Inferior parietal cortex (tissue), 1 donor: ENCODE measurements around the gene TMEM35A.
"Not testable (repeated sequence)": the region's sequence is repeated elsewhere in the genome, so short reads cannot be mapped to it uniquely, and the experiment has no call there.

Experiments
- DNase-seq: peaks from one replicate; pipeline ENCODE4 v3.0.0-alpha.2; 2016; ENCODE audit errors: extremely low spot score

The TMEM35A gene, protein sequence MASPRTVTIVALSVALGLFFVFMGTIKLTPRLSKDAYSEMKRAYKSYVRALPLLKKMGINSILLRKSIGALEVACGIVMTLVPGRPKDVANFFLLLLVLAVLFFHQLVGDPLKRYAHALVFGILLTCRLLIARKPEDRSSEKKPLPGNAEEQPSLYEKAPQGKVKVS

DNA sequence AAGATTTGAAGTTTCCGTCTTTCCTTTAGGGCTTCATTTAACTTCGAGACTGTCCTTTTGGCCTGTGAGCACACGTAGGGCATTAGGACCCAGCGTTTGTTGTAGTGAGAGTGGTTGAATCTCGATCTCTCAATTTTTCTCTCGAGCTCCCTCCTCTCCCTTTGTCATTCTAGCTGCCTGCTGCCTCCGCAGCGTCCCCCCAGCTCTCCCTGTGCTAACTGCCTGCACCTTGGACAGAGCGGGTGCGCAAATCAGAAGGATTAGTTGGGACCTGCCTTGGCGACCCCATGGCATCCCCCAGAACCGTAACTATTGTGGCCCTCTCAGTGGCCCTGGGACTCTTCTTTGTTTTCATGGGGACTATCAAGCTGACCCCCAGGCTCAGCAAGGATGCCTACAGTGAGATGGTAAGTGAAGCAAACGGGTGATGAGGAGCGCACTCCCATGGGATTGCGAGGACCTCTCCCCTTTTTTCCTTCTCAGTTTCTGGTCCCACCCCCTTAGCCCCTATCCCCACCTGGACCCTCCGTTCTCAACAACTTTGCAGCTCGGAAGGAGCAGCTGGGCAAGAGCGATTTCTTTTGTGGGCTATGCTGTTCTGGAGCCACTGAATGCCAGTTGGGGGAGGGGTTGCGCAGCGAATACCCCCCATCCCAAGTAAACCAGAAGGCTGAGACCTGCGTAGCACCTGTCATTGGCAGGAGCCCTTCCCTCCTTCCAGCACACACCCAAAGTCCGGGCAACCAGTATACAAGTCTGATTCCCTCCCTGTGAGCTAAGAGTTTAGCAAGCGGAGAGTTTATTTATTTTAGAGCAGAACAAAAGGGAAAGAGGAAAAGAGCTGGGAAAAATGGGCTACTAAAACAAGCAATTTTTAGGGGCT, at the start of gene TMEM35A:
TMEM35A (plus strand) TSS at position 164 of the 883 bp plus-strand sequence; CDS start at position 288, 124 bp downstream.
- DNase-seq = peak; percentile 27

GRCh38 chrX:101029665-101030064, 49.0 kb upstream of the TMEM35A start:
- no peak for DNase-seq

DNA sequence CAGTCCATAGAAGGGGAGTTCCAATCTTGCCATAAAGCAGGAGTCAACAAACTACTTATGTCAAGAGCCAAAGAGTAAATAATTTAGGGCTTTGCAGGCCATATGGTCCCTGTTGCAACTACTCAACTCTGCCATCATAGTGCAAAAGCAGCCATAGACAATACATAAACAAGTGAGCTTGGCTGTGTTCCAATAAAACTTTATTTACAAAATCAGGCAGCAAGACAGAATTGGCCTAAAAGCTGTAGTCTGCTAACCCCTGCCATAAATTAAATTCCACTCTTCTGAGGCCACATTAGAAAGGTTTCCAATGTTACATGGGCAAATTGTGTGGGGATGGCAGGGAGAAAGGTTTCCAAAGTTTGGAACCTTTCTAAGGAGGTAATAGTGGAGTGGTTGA, 41.4 kb upstream of the TMEM35A start:
- DNase-seq = no peak

DNA sequence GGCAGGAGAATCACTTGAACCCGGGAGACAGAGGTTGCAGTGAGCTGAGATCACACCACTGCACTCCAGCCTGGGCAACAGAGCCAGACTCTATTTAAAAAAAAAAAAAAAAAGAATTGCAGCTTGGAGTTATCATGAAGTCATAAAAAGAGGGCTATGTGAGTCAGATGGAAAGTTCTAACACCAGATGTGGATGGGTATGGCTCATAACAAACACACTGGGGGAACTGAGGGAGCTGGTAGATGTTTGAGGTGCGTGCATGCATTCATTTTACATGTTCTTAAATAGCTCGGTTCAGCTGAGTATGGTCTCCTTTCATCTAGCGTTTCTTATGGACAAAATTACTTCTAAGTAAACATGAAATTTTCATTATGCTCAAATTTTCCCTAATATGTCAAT, 38.5 kb upstream of the TMEM35A start:
- no peak for DNase-seq

- DNase-seq = no peak
Measured at GRCh38 chrX:101051153-101051548, 27.5 kb upstream of the TMEM35A start.

GRCh38 chrX:101051549-101052302, 27.0 kb upstream of the TMEM35A start, which contains the start of gene TRMT2B:
Gene TRMT2B (minus strand): TSS chrX:101052111. CDS start chrX:101042289, 9,822 bp downstream.
- DNase-seq = peak; percentile 63

GRCh38 chrX:101056551-101056950, 22.1 kb upstream of the TMEM35A start:
- not testable (repeated sequence) for DNase-seq

GRCh38 chrX:101057093-101057714, 21.5 kb upstream of the TMEM35A start:
- DNase-seq = no peak

- no peak for DNase-seq
Measured at GRCh38 chrX:101062176-101062575, 16.5 kb upstream of the TMEM35A start.

DNA sequence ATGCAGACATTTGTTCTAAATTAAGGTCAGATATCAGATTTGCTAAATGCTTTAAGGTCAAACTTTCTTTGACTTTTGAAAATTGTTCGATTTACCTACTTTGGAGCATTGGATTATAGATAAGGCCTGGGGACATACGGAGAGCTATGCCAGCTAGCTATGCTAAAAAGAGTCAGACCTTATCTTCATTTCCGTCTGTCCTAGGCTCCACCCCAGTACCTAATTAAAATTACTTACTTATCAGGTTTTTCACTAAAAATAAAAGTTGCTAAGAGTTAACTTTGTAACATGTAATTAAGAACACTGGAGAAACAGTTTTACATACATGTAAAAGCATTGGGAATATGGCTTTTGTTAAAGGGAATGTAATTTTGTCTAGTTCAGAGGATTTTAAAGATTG, 7.1 kb upstream of the TMEM35A start:
- no peak for DNase-seq

GRCh38 chrX:101079736-101080270, 1.1 kb downstream of the TMEM35A start:
- DNase-seq = no peak

DNA sequence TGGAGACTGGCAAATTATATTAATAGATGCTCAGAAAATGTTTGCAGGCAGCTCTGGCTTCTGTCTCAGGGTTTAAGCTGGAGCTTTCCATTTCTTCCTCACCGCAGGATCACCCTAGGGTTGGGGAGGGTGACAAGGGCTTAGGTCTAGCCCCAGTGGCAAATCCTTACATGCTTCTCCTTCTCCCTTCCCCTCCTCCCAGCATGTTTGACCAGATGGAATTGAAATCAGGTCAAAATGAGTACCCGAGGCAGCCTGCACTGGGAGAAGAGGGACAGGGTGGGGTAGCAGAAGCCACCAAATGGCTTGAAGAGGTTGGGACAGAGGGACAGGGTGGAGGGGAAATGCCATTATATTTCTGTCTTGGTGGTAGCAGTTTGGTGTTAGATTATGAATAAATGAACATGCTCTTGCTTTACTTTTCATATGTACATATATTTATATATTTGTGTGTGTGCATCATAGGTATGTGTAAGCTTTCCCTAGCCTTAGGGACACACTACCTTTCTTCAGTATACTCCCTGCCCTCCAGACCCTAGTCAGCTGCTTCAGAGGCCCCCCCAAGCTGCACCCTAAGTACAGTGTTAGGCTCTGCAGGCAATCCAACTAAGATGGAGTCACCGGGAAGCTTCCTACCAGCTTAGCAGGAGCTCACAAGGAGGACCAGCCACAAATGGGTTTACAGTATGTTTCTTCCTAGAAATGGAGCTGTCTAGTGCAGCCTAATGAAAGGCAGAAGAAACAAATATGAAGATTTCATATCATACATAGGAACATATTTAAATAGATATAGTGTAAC, 1.8 kb downstream of the TMEM35A start:
- peak; percentile 3 for DNase-seq

- DNase-seq = peak; percentile 17
Measured at GRCh38 chrX:101081231-101081630, 2.6 kb downstream of the TMEM35A start.

- no peak for DNase-seq
Measured at GRCh38 chrX:101091817-101092216, 13.1 kb downstream of the TMEM35A start.

GRCh38 chrX:101097546-101098453, 19.1 kb downstream of the TMEM35A start, which contains the start of gene CENPI:
Gene CENPI (plus strand): TSS chrX:101098204. CDS start chrX:101101071, 2,867 bp downstream.
- DNase-seq = peak; percentile 86

GRCh38 chrX:101108284-101108683, 29.6 kb downstream of the TMEM35A start:
- DNase-seq = no peak

DNA sequence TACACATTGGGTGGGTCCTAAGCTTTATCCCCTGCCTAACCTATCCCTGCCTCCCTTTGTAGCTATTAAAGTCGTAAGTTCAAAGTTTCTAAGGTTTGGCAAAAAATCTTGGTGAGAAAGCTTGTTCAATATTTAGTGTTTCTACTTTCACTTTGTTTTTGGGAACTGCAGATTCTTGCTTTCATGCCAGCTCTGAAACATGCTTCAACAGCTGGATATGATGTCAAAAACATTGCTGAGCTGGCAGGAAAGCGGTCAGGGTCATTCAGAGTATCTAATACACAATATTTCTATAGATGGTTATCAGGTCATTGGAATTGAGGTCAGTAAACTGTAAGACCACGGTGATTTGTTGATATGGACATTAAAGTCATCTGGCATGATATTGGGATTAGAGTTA, 39.0 kb downstream of the TMEM35A start:
- no peak for DNase-seq

DNA sequence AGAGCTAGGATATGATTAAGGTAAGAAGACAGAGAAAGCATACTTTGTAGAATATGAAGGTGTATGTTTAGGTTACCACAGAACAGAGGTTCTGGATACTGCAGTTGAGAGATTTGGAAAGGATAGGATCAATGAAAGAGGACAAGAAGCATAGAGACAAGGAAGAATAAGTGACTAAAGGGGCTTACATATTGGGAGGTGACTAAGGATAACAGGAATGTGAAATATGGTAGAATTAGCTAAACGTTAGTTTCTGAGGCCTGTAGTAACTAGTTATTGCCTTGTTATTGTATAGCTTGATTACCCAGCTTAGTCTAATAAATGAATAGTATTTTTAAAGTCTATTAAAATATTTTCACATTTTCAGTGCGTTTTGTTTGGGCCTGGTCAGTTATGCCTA, 57.6 kb downstream of the TMEM35A start:
- DNase-seq = no peak
